ENCODE data around the gene ARL13A. TPM values are rescaled to one million over a fixed set of nuclear protein-coding genes. Genes with fewer than 3 reads are reported as not detected.

ARL13A gene
- not detected for total RNA-seq

DNA sequence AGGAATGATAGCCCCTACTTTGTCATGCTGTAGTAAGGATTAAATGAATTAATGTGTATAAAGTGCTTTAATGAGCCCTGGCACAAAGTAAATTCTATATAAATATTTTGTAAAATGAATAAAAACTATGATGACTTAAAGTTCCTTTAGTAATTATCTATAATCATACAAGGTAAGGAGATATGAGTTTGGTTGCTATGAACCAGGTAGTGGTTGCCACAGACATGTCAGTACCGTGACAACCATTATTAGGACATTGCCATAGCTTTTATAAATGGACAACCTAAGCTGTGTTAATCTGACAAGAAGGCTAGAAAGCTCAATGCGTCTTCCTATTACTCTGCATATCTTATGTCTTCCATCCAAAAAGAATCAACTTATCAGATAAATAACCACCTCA is at the start of gene ARL13A:
Gene ARL13A (plus strand): TSS at position 301 of the 400 bp plus-strand sequence. CDS start 3,982 bp downstream, outside the sequence.
- TF ChIP-seq, protein P1, sequence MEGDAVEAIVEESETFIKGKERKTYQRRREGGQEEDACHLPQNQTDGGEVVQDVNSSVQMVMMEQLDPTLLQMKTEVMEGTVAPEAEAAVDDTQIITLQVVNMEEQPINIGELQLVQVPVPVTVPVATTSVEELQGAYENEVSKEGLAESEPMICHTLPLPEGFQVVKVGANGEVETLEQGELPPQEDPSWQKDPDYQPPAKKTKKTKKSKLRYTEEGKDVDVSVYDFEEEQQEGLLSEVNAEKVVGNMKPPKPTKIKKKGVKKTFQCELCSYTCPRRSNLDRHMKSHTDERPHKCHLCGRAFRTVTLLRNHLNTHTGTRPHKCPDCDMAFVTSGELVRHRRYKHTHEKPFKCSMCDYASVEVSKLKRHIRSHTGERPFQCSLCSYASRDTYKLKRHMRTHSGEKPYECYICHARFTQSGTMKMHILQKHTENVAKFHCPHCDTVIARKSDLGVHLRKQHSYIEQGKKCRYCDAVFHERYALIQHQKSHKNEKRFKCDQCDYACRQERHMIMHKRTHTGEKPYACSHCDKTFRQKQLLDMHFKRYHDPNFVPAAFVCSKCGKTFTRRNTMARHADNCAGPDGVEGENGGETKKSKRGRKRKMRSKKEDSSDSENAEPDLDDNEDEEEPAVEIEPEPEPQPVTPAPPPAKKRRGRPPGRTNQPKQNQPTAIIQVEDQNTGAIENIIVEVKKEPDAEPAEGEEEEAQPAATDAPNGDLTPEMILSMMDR (IDR thresholded peaks at IDR 0.05; ENCODE audit: low read depth): no peak

- TF ChIP-seq, protein P1 (IDR thresholded peaks at IDR 0.05; ENCODE audit: low read depth): no peak
Observed at GRCh38 chrX:100924375-100924774, 45.1 kb upstream of the ARL13A start.

DNA sequence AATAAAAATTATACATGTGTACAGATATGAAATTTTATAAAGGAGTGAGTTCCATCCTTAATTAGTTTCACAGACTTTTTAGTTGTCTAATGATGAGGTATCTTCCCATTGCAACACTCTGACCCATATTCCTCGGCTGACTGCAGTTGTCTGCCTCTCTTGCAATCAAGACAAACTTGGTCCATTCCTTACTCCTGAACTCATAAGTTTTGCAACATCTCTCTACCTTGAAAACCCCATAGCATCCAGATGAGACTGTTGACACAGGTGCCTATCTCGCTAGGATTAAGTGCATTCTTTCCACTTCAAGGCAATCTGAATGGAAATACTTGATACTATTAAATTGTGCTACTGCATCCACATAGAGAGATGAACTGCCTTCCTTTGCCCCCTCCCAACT is 43.1 kb upstream of the ARL13A start:
- TF ChIP-seq, protein P1 (IDR thresholded peaks at IDR 0.05; ENCODE audit: low read depth): no peak

GRCh38 chrX:100928660-100929613 is 40.6 kb upstream of the ARL13A start, which contains the start of gene XKRX:
Gene XKRX (minus strand): TSS chrX:100928917. CDS start chrX:100928304, 613 bp downstream.
- TF ChIP-seq, protein P1 (IDR thresholded peaks at IDR 0.05; ENCODE audit: low read depth): no peak

- TF ChIP-seq, protein P1 (IDR thresholded peaks at IDR 0.05; ENCODE audit: low read depth): no peak
Observed at GRCh38 chrX:100931218-100931924, 38.1 kb upstream of the ARL13A start.

- TF ChIP-seq, protein P1 (IDR thresholded peaks at IDR 0.05; ENCODE audit: low read depth): no peak
Observed at GRCh38 chrX:100931925-100932285, 37.6 kb upstream of the ARL13A start.

DNA sequence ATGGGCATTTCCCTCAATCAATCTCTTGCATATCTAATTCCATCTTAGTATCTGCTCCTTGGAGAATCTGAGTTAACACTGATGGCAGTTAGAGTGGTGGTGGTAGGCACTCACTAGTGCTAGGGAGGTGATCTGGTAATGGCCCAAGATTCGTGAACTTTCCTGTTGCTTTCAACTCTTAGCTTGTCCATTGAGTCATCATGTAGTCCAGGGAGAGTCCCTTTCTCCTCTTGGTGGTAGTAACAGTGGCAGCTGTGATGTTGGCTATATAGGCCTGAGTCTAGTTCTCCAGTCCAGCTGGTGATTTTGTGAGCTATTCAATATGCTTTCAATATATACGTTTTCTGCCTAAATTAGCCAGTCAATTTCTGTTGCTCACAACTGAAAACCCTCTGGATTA is 33.7 kb upstream of the ARL13A start:
- TF ChIP-seq, protein P1 (IDR thresholded peaks at IDR 0.05; ENCODE audit: low read depth): no peak

Measured in subcutaneous adipose tissue (tissue), 4 donors.